Uterus (tissue), 4 donors: ENCODE results near the gene CFAP65. TPM values are rescaled to one million over a fixed set of nuclear protein-coding genes. Genes with fewer than 3 reads are reported as not detected.
A peak's percentile ranks its signal among the peaks of the same experiment; 100 is the strongest.

ENCODE experiments used
- DNase-seq, 2 donors: peaks; one replicate each; pipeline ENCODE4 v3.0.0-alpha.2; 2019 to 2020
- H3K27ac ChIP-seq, 2 donors: fragments of 200-600 bp; sonication (generic); 1 replicate in 1 of 2; 2 replicates in 1 of 2; pipeline ENCODE4 v1.5.1; 2016 to 2018
- H3K27me3 ChIP-seq, 2 donors: fragments of 200-600 bp; sonication (generic); one replicate each; pipeline ENCODE4 v1.5.1; 2018 to 2019; ENCODE audit warnings: control low read depth in 1 of 2
- H3K36me3 ChIP-seq, 2 donors: fragments of 200-600 bp; sonication (generic); one replicate each; pipeline ENCODE4 v1.5.1; 2019; ENCODE audit warnings: control low read depth in 1 of 2
- H3K4me1 ChIP-seq, 2 donors: fragments of 200-600 bp; sonication (generic); one replicate each; pipeline ENCODE4 v1.5.1; 2018 to 2019; ENCODE audit warnings: control low read depth in 1 of 2
- H3K4me3 ChIP-seq, 2 donors: fragments of 200-600 bp; sonication (generic); 1 replicate in 1 of 2; 2 replicates in 1 of 2; pipeline ENCODE4 v1.5.1; 2018 to 2019; ENCODE audit warnings: mild to moderate bottlenecking in 1 of 2
- H3K9me3 ChIP-seq, 2 donors: fragments of 200-600 bp; sonication (generic); one replicate each; pipeline ENCODE4 v1.5.1; 2019; ENCODE audit warnings: control low read depth in 1 of 2
- POLR2A ChIP-seq, 2 donors: fragments of 450-650 bp; IDR thresholded peaks; one replicate each; pipeline ENCODE4 v1.6.1; 2016; ENCODE audit warnings: antibody characterized with exemption in 2 of 2, mild to moderate bottlenecking in 1 of 2, moderate library complexity in 1 of 2
- intact Hi-C: fragments of 100-400 bp; cut with DNase I; formaldehyde crosslinking; loops from one replicate; pipeline ENCODE4 v1.15.1; 2023; ENCODE audit warnings: low total_unique reads
- total RNA-seq, 4 donors: library from RNA; depleted of rRNA in 3 of 4; stranded (reverse); fragments of >200 nt in 3 of 4; gene quantifications; one replicate each; pipeline versions ENCODE4 v1.1.0 to v1.2.4, GENCODE V29; 2014 to 2023
- TF ChIP-seq, protein P1 (sequence below), 4 experiments: fragments of 200-600 bp in 2 of 4; fragments of 450-650 bp in 2 of 4; sonication (generic) in 2 of 4; IDR thresholded peaks; one replicate each; pipeline ENCODE4 v1.5.1; 2016 to 2019; ENCODE audit warnings: antibody characterized with exemption in 4 of 4, mild to moderate bottlenecking in 2 of 4, moderate library complexity in 1 of 4
- donor health status: DM: yes; HTN: yes; CAD: no.

Gene CFAP65
- total RNA-seq, 4 donors from 2014 or later: 0.21 to 3.5 (median 1.9) TPM

DNA sequence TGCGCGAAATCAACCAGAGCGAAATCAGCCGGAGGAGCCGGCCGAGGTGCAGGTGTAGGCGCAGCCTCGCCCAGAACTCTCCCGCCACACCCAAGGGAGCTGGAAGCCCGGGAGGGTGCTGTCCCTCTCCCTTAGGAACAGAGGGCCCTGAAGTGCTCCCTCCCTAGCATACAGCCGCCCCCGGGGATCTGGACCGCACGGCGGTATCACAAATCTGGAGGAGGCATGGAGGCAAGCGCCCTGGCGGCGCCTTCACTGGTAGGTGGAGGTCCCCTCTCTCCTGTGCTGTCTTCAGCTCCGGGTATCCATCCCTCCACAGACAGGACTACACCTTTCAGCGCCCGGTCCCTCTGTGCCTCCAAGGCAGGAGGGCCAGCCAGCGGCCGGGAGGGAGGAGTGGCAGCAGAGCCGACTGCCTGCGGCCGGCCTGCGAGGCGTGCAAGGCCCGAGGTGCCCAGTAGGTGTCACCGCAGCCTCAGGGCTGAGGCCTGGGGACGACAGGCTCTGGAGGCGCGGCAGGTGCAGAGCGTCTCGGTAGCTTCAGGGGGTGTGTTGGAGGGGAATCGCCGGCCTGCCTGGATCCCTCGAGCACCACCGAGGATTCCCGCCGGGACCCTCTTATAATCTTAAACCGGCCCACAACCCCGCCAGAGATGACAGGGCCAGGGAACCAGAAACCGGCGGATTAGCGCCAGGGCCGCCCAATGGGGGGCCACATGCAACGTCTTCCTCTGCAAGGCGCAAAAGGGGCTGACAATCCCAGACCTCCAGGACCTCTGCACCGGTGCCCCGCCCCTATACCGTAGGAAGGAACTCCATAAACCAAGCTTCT, 16.6 kb upstream of the CFAP65 start:
- Histone ChIP-seq H3K4me1 (peaks cover 0 to 33% of the 10 kb centered on the region in 2 donors), H3K9me3 (no peaks in the 10 kb centered on the region), H3K27ac (no peak overlapping the region), H3K27me3 (peaks cover 18 to 48% of the 10 kb centered on the region in 2 donors), H3K36me3 (no peaks in the 10 kb centered on the region), H3K4me3 (no peak overlapping the region)
- DNase-seq: peak; percentile 46 to 69
- TF ChIP-seq POLR2A (IDR thresholded peaks at IDR 0.05): no peak
- TF ChIP-seq, protein P1, sequence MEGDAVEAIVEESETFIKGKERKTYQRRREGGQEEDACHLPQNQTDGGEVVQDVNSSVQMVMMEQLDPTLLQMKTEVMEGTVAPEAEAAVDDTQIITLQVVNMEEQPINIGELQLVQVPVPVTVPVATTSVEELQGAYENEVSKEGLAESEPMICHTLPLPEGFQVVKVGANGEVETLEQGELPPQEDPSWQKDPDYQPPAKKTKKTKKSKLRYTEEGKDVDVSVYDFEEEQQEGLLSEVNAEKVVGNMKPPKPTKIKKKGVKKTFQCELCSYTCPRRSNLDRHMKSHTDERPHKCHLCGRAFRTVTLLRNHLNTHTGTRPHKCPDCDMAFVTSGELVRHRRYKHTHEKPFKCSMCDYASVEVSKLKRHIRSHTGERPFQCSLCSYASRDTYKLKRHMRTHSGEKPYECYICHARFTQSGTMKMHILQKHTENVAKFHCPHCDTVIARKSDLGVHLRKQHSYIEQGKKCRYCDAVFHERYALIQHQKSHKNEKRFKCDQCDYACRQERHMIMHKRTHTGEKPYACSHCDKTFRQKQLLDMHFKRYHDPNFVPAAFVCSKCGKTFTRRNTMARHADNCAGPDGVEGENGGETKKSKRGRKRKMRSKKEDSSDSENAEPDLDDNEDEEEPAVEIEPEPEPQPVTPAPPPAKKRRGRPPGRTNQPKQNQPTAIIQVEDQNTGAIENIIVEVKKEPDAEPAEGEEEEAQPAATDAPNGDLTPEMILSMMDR (IDR thresholded peaks at IDR 0.05): peak; percentile 81 to 96 (median 87)
- intact Hi-C loops: loop anchor here (5.0 kb wide), 1 partner anchor 99 kb away; no protein-coding TSS in a partner anchor

- peaks cover 18 to 48% of the 10 kb centered on the region in 2 donors for H3K27me3 ChIP-seq
- no peak overlapping the region for H3K4me3 ChIP-seq
- DNase-seq: no peak
Measured at GRCh38 chr2:219056896-219057708, 15.8 kb upstream of the CFAP65 start.

DNA sequence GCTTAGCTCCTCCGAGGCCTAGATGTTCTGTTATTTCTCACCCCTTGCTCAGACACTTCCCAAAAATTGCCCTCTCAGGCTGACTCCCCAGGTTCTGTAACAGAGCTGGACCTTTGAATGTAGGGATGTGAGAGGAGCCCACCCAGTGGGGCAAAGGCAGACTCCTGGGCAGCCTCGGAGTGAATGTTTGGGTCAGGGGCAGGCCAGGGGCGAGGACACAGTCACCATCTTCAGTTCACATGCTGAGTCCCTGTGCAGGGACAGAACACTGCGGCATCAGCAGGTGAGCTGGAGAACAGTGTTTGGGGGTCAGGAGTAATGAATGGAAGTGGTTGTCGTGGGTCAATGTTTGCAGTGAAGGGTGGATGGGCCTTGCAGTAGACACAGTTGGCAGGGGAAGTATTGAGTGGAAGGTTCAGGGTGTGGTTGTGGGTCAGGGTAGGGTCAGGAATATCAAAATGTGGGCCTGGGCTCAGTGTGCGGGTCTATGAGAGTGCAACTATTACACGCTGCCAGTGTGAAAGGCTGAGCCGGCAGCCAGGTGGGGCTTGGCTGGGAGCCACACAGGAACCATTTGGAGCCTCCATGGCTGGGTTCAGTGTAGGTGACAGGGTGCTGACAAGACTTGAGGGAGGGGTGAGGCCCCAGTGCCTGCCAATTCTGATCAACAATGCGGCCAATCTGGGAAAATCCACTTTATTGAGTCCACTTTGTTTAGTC, 15.0 kb upstream of the CFAP65 start:
- no peak overlapping the region for H3K4me3 ChIP-seq
- no peaks in the 10 kb centered on the region for H3K36me3 ChIP-seq
- DNase-seq: no peak
- H3K4me1 ChIP-seq: peaks cover 0 to 33% of the 10 kb centered on the region in 2 donors
- H3K9me3 ChIP-seq: no peaks in the 10 kb centered on the region
- no peak overlapping the region for H3K27ac ChIP-seq
- no peak for TF ChIP-seq POLR2A (IDR thresholded peaks at IDR 0.05)
- TF ChIP-seq, protein P1 (IDR thresholded peaks at IDR 0.05): no peak
- intact Hi-C loops: loop anchor here (5.0 kb wide), 1 partner anchor 101 kb away; no protein-coding TSS in a partner anchor
- H3K27me3 ChIP-seq: peaks cover 17 to 40% of the 10 kb centered on the region in 2 donors

More at GRCh38 chr2:219056896-219057708, 15.8 kb upstream of the CFAP65 start:
- no peaks in the 10 kb centered on the region for H3K9me3 ChIP-seq
- no peak for TF ChIP-seq POLR2A (IDR thresholded peaks at IDR 0.05)
- TF ChIP-seq, protein P1 (IDR thresholded peaks at IDR 0.05): no peak
- intact Hi-C loops: loop anchor here (5.0 kb wide), 1 partner anchor 100 kb away; no protein-coding TSS in a partner anchor
- H3K27ac ChIP-seq: no peak overlapping the region
- H3K36me3 ChIP-seq: no peaks in the 10 kb centered on the region
- H3K4me1 ChIP-seq: peaks cover 0 to 33% of the 10 kb centered on the region in 2 donors

- TF ChIP-seq, protein P1 (IDR thresholded peaks at IDR 0.05): no peak
- TF ChIP-seq POLR2A (IDR thresholded peaks at IDR 0.05): no peak
- Histone ChIP-seq H3K4me3 (no peak overlapping the region), H3K36me3 (no peaks in the 10 kb centered on the region), H3K4me1 (peaks cover 0 to 24% of the 10 kb centered on the region in 2 donors), H3K9me3 (no peaks in the 10 kb centered on the region), H3K27ac (no peak overlapping the region), H3K27me3 (peaks cover 11 to 34% of the 10 kb centered on the region in 2 donors)
- intact Hi-C loops: loop anchor here (5.0 kb wide), 1 partner anchor 102 kb away; no protein-coding TSS in a partner anchor
- DNase-seq: no peak
Measured at GRCh38 chr2:219054956-219055903, 13.9 kb upstream of the CFAP65 start.
